Ammon's horn (tissue), 1 donor: ENCODE measurements around the gene RBM39.
"Not testable (repeated sequence)": the region's sequence is repeated elsewhere in the genome, so short reads cannot be mapped to it uniquely, and the experiment has no call there.

Source experiments
- DNase-seq: peaks from one replicate; pipeline ENCODE4 v3.0.0-alpha.2; 2016; ENCODE audit warnings: low spot score

The RBM39 gene

GRCh38 chr20:35750611-35751010 lies 8.6 kb upstream of the RBM39 start:
- no peak for DNase-seq

DNA sequence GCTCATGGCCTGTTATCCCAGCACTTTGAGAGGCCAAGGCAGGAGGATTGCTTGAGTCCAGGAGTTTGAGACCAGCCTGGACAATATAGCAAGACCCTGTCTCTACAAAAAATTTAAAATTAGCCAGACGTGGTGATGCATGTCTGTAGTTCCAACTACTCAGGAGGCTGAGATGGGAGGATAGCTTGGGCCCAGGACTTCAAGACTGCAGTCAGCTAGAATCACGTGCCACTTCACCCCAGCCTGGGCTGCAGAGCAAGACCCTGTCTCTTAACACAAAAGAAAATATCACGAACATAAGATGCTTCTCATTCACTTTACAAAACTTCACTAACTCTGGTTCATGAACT lies 2.4 kb upstream of the RBM39 start:
- DNase-seq, result not testable (repeated sequence)

DNA sequence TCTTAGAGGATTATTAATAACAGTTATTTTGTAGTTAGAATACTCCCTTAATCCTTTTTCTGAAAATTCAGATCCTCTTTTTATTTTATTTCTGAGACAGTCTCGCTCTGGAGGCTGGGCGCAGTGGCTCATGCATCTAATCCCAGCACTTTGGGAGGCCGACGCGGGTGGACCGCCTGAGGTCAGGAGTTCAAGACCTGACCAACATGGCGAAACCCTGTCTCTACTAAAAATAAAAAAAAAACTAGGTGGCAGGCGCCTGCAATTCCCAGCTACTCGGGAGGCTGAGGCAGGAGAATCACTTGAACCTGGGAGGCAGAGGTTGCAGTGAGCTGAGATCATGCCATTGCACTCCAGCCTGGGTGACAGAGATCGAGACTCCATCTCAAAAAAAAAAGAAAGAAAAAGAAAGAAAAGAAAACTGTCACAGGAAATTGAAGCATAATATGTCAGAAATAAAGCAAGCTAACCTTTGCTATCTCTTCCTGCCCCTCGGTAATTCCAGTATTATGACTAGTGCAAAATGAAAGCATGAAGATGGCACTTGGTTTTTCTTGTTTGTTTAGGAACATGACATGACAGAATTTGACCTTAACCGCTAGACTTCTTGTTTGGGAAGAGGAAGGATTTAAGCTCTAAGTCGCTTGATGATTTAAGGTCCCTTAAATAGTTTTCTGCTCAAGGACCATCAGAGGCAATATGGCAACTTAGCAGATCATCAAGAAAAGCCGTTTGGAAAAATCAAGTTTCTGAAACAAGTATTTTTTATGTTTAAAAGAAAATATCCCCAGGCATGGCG lies 1.8 kb upstream of the RBM39 start:
- DNase-seq, result peak; percentile 23

- peak; percentile 10 for DNase-seq
Observed at GRCh38 chr20:35742741-35743523, 872 bp upstream of the RBM39 start.

- DNase-seq, result no peak
Observed at GRCh38 chr20:35739294-35740163, 2.5 kb downstream of the RBM39 start.

GRCh38 chr20:35738410-35739179 lies 3.5 kb downstream of the RBM39 start:
- no peak for DNase-seq

GRCh38 chr20:35737865-35738333 lies 4.2 kb downstream of the RBM39 start:
- DNase-seq, result no peak

- no peak for DNase-seq
Observed at GRCh38 chr20:35735826-35736470, 6.1 kb downstream of the RBM39 start.

DNA sequence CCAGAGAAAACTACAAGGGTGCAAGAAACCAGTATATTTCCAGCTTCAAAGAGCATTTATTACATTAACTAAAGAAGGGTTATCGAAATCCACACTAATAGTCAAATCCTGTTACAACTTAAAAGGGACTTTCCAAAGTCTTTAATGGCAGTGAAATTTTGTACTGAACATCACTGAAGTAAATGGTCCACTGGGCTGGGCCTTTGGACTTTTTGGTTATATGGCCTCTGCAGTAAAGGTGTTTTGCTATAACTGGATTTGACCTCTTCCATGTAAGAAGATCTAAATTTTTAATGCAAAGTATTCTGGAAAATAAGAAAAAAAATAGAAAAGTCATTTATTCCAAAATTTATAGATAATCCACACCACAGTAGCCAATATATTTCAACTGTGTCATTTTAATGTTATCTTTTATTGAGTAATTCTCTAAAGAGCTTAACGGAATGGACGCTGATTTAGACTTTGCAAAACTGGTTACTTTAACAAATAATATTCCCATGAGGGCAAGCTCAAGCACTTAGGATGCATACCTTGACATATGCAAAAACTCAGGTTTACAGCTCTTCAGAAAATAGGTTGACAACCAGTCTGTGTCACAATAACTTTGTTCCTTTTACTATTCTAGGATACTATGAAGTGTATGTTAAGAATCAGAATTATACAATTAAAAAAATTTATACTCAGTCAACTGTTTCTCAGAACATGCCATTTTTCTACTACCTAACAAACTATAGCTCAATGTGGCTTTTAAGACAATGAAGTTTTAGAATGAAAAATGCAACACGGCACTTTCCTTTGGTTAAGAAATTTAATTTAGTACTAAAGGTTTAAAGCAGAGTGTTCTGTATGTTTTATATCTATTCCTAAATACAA lies 7.0 kb downstream of the RBM39 start:
- no peak for DNase-seq

- DNase-seq, result no peak
Observed at GRCh38 chr20:35734374-35734773, 7.7 kb downstream of the RBM39 start.

DNA sequence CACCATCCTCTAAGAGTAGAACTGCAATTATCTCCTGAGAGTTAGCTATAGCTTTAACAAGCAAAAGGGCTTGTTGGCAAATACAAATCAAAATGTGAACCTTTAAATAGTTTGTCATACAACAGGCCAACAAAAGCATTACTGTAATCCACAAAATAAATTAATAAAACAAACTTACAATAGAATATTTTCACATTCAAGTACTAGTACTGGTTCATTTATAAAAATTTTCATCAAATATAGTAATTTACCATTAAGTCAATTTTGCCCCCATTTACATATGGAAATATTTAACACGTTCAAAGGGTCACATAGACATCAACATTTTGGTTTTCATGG lies 9.4 kb downstream of the RBM39 start:
- DNase-seq, result no peak

DNA sequence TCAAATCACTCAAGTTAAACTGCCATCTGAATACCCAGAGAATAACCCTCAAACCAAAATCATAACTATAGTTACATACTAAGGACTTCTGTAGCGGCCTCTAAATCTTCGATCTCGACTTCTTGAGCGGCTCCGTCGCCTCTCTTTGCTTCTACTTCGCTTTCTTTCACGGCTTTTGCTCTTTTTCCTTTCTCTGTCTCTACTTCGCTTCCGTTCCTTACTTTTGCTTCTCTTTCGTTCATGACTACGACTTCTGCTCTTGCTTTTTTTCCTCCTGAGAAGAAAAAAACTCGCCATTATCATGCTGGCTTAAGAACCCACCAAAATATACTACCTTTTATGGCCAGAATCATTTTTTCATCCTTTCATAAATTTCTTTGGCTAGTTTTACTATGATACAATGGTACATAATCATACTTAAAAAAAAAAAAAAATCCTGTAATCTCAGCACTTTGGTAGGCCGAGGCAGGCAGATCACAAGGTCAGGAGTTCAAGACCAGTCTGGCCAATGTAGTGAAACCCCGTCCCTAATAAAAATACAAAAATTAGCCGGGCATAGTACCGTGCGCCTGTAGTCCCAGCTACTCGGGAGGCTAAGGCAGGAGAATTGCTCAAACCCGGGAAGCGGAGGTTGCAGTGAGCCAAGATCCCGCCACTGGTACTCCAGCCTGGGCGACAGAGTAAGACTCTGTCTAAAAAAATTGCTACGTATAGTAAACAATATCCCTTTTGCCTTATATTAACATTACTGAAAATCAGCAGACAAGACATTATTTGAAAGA lies 10.0 kb downstream of the RBM39 start:
- DNase-seq, result no peak

GRCh38 chr20:35731469-35731788 lies 10.6 kb downstream of the RBM39 start:
- no peak for DNase-seq

GRCh38 chr20:35730583-35731468 lies 11.2 kb downstream of the RBM39 start:
- no peak for DNase-seq

DNA sequence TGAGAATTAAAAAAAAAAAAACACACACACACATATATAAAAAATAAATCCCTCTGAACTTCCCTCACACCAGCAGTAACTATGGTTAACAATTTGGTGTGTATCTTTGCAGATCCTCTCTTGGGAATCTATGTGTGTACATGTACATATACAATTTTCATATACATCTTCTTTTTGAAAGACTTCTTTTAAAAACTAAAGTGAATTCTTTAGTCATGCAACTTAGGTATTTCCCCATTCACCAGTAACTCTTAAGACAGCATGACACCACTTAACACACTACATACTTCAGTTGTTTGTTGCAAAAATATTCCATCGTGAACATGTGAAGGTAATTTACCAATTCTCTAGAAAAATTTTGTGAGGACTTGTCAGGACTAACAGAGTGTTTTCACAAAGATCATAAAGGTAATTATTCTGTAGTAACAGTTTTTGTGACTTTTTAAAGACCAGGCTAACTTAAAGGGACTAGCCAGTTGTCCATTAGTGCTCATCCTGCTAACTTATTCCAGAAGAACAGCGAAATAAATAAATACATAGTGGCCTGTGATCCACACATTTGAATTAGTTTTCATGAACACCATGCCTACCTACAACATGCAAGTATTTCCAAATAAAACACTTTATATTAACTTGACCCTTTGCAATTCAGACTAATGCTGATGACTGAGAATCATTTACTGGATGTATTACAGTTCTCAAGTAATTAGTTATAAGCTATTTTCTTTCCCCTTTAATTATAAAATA lies 12.1 kb downstream of the RBM39 start:
- DNase-seq, result no peak

- no peak for DNase-seq
Observed at GRCh38 chr20:35729283-35729807, 12.7 kb downstream of the RBM39 start.
